ENCODE measurements around the gene TECPR1. TPM values are rescaled to one million over a fixed set of nuclear protein-coding genes. Genes with fewer than 3 reads are reported as not detected.

The TECPR1 gene
- total RNA-seq, 2 donors from 2014 or later = 41.6 to 53.8 TPM

DNA sequence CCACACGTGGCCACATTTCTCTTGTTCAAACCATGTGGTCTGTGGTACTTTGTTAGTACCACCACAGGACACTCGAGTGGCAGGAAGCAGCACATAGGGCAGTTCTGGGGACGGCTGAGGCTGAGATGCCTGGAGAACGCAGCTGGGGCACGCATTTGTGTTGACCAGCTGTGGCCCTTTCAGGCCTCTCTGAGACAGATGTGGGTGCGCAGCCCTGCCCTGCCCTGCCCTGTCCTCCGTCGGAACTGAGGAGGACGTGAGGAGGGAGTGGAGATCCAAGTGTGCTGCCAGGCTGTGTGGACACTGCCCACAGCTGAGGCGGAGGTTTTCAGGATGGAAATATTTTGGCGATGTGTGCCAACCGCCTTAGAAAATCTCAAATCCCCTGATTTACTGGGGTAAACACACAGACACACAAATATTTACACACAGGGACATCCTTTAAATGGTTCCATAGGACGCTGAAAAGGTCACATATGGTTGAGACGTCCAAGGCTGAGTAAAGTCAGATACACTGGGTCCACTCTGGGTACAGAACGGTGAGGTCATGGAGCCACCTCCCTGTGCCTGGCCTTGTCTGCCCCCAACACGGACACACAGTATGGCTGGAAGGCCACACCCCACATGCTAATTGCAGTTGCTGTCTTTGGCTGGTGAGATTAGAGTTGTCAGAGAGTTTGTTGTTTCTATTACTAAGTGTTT lies 26.0 kb downstream of the TECPR1 start:
- no peak for TF ChIP-seq CTCF (IDR thresholded peaks at IDR 0.05)
- H3K27me3 ChIP-seq (replicated peaks; ENCODE audit: insufficient read depth) = no peaks in the 10 kb centered on the region
- H3K9me3 ChIP-seq = no peaks in the 10 kb centered on the region
- H3K27ac ChIP-seq = no peak overlapping the region
- H3K4me1 ChIP-seq (ENCODE audit: control insufficient read depth in 1 of 2, low read depth in 2 of 2) = no peaks in the 10 kb centered on the region
- no peak for ATAC-seq (ENCODE audit: insufficient number of reproducible peaks, low FRiP score, low read depth)
- peaks cover 30% of the 10 kb centered on the region for H3K36me3 ChIP-seq
- H3K4me3 ChIP-seq = no peak overlapping the region
- DNase-seq (ENCODE audit: low spot score) = no peak

GRCh38 chr7:98224701-98225181 lies 27.3 kb downstream of the TECPR1 start:
- TF ChIP-seq CTCF (IDR thresholded peaks at IDR 0.05) = no peak
- peaks cover 30% of the 10 kb centered on the region for H3K36me3 ChIP-seq

GRCh38 chr7:98223898-98224700 lies 27.9 kb downstream of the TECPR1 start:
- Histone ChIP-seq H3K27me3 (replicated peaks; ENCODE audit: insufficient read depth) (no peaks in the 10 kb centered on the region), H3K4me1 (ENCODE audit: control insufficient read depth in 1 of 2, low read depth in 2 of 2) (no peaks in the 10 kb centered on the region), H3K9me3 (no peaks in the 10 kb centered on the region), H3K27ac (no peak overlapping the region), H3K4me3 (no peak overlapping the region), H3K36me3 (peaks cover 29% of the 10 kb centered on the region)
- ATAC-seq (ENCODE audit: insufficient number of reproducible peaks, low FRiP score, low read depth) (no peak), DNase-seq (ENCODE audit: low spot score) (no peak)
- TF ChIP-seq CTCF (IDR thresholded peaks at IDR 0.05) = no peak

More at GRCh38 chr7:98224701-98225181, 27.3 kb downstream of the TECPR1 start:
- H3K4me3 ChIP-seq = no peak overlapping the region
- no peaks in the 10 kb centered on the region for H3K9me3 ChIP-seq
- ATAC-seq (ENCODE audit: insufficient number of reproducible peaks, low FRiP score, low read depth) (no peak), DNase-seq (ENCODE audit: low spot score) (no peak)
- no peaks in the 10 kb centered on the region for H3K27me3 ChIP-seq (replicated peaks; ENCODE audit: insufficient read depth)
- H3K4me1 ChIP-seq (ENCODE audit: control insufficient read depth in 1 of 2, low read depth in 2 of 2) = no peaks in the 10 kb centered on the region
- H3K27ac ChIP-seq = no peak overlapping the region

- TF ChIP-seq CTCF (IDR thresholded peaks at IDR 0.05) = no peak
- Histone ChIP-seq H3K4me3 (no peak overlapping the region), H3K36me3 (peaks cover 28% of the 10 kb centered on the region), H3K4me1 (ENCODE audit: control insufficient read depth in 1 of 2, low read depth in 2 of 2) (no peaks in the 10 kb centered on the region), H3K27ac (no peak overlapping the region), H3K9me3 (no peaks in the 10 kb centered on the region), H3K27me3 (replicated peaks; ENCODE audit: insufficient read depth) (no peaks in the 10 kb centered on the region)
- ATAC-seq (ENCODE audit: insufficient number of reproducible peaks, low FRiP score, low read depth) (no peak), DNase-seq (ENCODE audit: low spot score) (no peak)
Observed at GRCh38 chr7:98223351-98223897, 28.6 kb downstream of the TECPR1 start.
